Hematopoietic multipotent progenitor cell treated with erythropoietin and hydrocortisone succinate and interleukin-3 and kit ligand, for 17 days (in vitro differentiated cells): Measurements from ENCODE around the gene SNED1.

Experiments
- DNase-seq: peaks from one replicate; pipeline ENCODE4 v3.0.0-alpha.2; 2015; ENCODE audit warnings: low spot score

Gene SNED1

GRCh38 chr2:241067501-241068135, 69.2 kb downstream of the SNED1 start:
- no peak for DNase-seq

- DNase-seq, result no peak
Measured at GRCh38 chr2:241068136-241068941, 69.9 kb downstream of the SNED1 start.

DNA sequence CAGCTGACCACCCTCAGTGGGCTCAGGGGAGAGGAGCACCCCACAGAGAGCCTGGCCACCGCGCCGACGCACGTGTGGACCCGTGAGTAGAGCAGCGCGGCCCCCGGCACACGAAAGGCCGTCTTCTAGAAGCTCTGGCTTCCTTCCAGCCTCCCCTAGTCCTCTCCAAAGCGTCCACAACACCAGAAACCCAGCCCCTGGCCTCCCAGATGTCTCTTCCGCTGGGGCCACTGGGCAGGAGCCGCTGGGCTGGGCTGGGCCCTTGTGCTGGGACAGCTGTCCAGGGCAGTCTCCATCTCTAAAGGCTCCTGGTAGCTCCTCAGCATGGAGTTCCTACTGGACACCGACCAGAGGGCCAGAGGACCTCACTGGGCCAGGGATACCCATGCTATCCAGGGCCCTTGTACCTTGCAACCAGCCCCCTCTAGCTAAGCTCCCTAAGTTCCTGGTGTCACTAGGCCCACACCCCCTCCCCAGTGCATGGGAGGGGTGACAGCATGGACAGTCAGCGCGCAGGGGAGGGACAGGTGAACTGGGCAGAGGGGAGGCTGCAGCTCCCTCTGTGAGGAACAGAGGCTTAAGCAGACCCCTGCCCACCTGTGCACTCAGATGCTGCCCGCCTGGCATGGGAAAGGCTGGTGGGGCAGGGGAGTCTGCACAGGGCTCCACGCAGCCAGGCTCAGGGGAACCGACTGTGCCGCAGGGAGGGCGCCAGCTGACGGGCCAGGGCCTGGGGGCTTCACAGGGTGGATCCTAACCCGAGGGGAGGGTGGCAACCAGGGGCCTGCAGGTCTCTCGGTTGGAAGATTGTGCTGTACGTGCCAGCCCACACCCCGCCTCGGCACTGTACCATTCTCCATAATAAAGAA, 70.8 kb downstream of the SNED1 start:
- DNase-seq, result no peak

GRCh38 chr2:241069821-241070281, 71.4 kb downstream of the SNED1 start:
- DNase-seq, result no peak

DNA sequence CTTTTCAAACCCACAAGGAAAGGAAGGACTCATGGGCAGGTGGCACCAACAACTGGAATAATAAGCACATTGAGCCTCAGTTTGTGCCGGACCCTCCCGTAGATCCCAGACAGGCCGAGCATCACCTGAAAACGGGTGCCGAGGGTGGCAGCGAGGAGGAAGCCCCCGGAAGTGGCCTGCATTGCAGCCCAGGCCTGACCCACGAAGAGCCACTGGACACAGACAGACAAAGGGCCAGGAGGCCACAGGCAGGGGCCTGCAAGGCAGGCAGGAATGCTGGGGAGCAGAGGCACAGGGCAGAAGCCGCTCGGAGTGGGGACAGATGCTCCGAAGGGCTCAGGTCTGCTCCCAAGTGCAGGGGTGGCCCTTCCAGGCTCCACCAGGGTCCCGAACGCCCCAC, 71.9 kb downstream of the SNED1 start:
- DNase-seq, result no peak

- no peak for DNase-seq
Measured at GRCh38 chr2:241070811-241071676, 72.6 kb downstream of the SNED1 start.

- DNase-seq, result no peak
Measured at GRCh38 chr2:241071677-241072111, 73.3 kb downstream of the SNED1 start.

DNA sequence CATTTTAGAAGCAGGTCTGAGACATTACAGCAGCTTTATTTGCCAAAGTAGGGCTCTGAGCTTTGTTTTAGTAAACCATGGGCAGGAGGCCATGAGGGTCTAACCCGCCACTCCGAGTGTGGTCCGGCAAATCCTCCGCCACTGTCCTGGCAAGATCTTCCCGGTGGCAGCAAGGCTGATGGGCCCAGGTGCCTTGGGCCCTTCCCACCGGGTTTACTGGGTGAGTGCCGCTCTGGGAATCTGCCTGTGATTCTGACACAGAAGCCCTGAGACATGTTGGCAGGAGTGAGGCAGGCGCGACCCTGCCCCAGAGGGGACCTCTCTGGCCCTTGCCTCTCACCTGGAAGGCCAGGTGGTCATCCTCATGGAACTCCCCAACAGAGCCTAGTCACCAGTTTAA, 73.7 kb downstream of the SNED1 start:
- no peak for DNase-seq

GRCh38 chr2:241072553-241073165, 74.2 kb downstream of the SNED1 start:
- no peak for DNase-seq

GRCh38 chr2:241073166-241074064, 75.0 kb downstream of the SNED1 start:
- DNase-seq, result no peak

DNA sequence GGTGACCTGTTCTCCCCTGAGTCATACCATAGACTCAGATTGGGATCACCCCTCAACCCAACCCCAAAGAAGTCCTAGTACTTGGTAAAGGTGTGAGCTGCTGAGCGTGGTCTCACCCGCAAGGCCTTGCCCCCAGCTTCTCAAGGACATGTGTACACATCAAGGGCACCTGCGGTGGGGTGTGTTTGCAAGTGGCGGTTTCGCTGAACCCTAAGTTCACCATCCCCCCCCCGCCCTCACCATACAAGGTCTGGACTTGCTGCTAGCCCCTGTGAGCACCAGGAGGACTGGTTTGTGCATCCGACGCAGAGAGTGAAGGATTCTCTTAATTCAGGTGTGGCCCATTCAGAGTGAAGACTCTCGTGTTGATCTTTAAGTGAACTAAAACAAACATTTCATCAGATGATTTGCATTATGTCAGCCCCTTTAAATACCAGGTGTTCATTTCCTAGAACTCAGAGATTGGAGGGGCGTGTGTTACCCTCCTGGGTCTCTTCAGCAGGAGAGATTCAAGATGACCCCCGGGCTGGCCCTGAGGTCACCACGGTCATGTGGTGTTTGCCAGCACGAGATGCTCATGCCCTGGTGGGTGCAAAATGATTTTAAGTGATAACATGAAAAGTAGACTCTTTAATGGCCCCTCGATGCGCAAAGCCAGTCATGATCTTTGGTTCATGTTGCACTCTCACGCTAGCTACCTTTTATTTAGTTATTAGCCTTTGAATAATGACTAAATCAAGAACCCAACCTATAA, 75.8 kb downstream of the SNED1 start:
- no peak for DNase-seq

GRCh38 chr2:241074901-241075540, 76.6 kb downstream of the SNED1 start:
- DNase-seq, result no peak

- no peak for DNase-seq
Measured at GRCh38 chr2:241080405-241081189, 82.2 kb downstream of the SNED1 start.

- DNase-seq, result no peak
Measured at GRCh38 chr2:241081190-241081642, 82.8 kb downstream of the SNED1 start.

DNA sequence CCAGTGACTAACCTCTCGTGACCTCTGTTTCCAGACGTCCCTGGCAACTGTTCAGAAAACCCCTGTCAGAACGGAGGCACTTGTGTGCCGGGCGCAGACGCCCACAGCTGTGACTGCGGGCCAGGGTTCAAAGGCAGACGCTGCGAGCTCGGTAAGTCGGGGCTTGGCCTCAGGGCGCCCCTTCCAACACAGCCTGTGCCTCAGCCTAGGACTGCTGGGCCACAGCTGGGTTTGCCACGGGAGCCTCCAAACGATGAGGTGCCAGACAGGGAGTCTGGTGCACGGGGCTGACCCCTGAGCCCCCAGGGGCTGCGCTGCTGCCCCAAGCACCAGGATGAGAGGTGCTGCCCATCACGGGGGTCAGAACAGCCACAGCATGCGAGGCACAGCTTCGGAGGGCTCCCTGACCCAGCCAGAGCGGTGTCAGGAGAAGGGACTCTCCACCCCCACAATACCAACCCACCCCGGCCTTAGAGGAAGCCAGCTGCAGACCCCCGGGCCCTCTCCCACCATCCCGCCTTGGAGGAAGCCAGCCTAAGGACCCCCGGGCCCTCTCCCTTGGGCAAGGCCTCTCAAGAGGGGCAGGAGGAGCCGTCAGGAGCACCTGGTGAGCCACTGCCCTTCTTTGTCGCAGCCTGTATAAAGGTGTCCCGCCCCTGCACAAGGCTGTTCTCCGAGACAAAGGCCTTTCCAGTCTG, 83.4 kb downstream of the SNED1 start:
- no peak for DNase-seq

- DNase-seq, result no peak
Measured at GRCh38 chr2:241082341-241083090, 84.1 kb downstream of the SNED1 start.

DNA sequence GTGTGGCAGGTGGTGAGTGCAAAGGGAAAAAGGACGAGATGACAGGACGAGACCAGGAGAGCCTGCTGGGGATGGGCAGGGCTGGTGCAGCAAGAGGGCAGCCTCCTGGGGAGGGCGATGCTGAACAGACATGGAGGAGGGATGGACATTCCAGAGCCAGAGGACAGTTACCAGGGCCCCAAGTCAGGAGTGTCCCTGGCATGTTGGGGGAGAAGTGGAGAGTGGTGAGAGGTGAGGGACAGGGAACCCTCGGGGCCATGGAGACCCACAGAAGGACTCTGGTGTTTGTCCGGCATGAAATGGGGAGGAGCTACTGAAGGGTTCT, 84.6 kb downstream of the SNED1 start:
- DNase-seq, result no peak
